ENCODE measurements around the gene RCBTB1. TPM values are rescaled to one million over a fixed set of nuclear protein-coding genes. Genes with fewer than 3 reads are reported as not detected.

RCBTB1 gene
- total RNA-seq, 1 donor from 2014 or later: 16.1 TPM

GRCh38 chr13:49550942-49551644 is 34.3 kb downstream of the RCBTB1 start:
- FAIRE-seq (no peak), DNase-seq (ENCODE audit: low read depth) (no peak)
- H3K9me3 ChIP-seq (ENCODE audit: insufficient read depth, low read depth, low read length): no peaks in the 10 kb centered on the region
- H3K36me3 ChIP-seq (ENCODE audit: insufficient read depth, low read length): peaks cover 4% of the 10 kb centered on the region
- Mint-ChIP-seq H3K4me3 (ENCODE audit: unreplicated experiment) (no peak overlapping the region), H3K4me1 (ENCODE audit: low read depth, unreplicated experiment) (no peaks in the 10 kb centered on the region), H3K36me3 (ENCODE audit: low read depth, unreplicated experiment) (peaks cover 15% of the 10 kb centered on the region), H3K9me3 (ENCODE audit: unreplicated experiment) (no peaks in the 10 kb centered on the region), H3K27me3 (ENCODE audit: low read depth, unreplicated experiment) (no peaks in the 10 kb centered on the region), H3K27ac (ENCODE audit: unreplicated experiment) (no peak overlapping the region)
- no peak overlapping the region for H3K9ac ChIP-seq (ENCODE audit: low read length)
- H3K4me1 ChIP-seq (ENCODE audit: insufficient read depth, low read length): no peaks in the 10 kb centered on the region
- no peaks in the 10 kb centered on the region for H3K27me3 ChIP-seq (ENCODE audit: insufficient read depth, low read length)
- H3K79me2 ChIP-seq (ENCODE audit: insufficient read depth, low read length): no peaks in the 10 kb centered on the region
- H3K27ac ChIP-seq (ENCODE audit: low read depth, low read length): no peak overlapping the region
- H3K4me3 ChIP-seq (ENCODE audit: insufficient read depth, low read depth, low read length): no peak overlapping the region
- no peak for TF ChIP-seq CTCF (IDR thresholded peaks at IDR 0.05; ENCODE audit: insufficient read depth, low read depth, low read length)
- no peak for TF ChIP-seq EZH2 (IDR thresholded peaks at IDR 0.05; ENCODE audit: insufficient read depth, low read length)
- no peaks in the 10 kb centered on the region for H4K20me1 ChIP-seq (ENCODE audit: insufficient read depth, low read length)
- no peak overlapping the region for H2AFZ ChIP-seq (ENCODE audit: low read depth, low read length)
- no peak overlapping the region for H3K4me2 ChIP-seq (ENCODE audit: low read length)

- no peaks in the 10 kb centered on the region for H3K9me3 ChIP-seq (ENCODE audit: insufficient read depth, low read depth, low read length)
- no peak overlapping the region for H3K27ac ChIP-seq (ENCODE audit: low read depth, low read length)
- no peak overlapping the region for H2AFZ ChIP-seq (ENCODE audit: low read depth, low read length)
- Mint-ChIP-seq H3K4me3 (ENCODE audit: unreplicated experiment) (no peak overlapping the region), H3K27ac (ENCODE audit: unreplicated experiment) (no peak overlapping the region), H3K9me3 (ENCODE audit: unreplicated experiment) (no peaks in the 10 kb centered on the region), H3K36me3 (ENCODE audit: low read depth, unreplicated experiment) (peaks cover 16% of the 10 kb centered on the region), H3K4me1 (ENCODE audit: low read depth, unreplicated experiment) (peaks cover 3% of the 10 kb centered on the region), H3K27me3 (ENCODE audit: low read depth, unreplicated experiment) (no peaks in the 10 kb centered on the region)
- H3K27me3 ChIP-seq (ENCODE audit: insufficient read depth, low read length): no peaks in the 10 kb centered on the region
- no peak for TF ChIP-seq CTCF (IDR thresholded peaks at IDR 0.05; ENCODE audit: insufficient read depth, low read depth, low read length)
- TF ChIP-seq EZH2 (IDR thresholded peaks at IDR 0.05; ENCODE audit: insufficient read depth, low read length): no peak
- DNase-seq (ENCODE audit: low read depth): no peak
- H4K20me1 ChIP-seq (ENCODE audit: insufficient read depth, low read length): no peaks in the 10 kb centered on the region
- H3K4me2 ChIP-seq (ENCODE audit: low read length): no peak overlapping the region
- H3K4me3 ChIP-seq (ENCODE audit: insufficient read depth, low read depth, low read length): no peak overlapping the region
- no peak overlapping the region for H3K9ac ChIP-seq (ENCODE audit: low read length)
- FAIRE-seq: no peak
- H3K4me1 ChIP-seq (ENCODE audit: insufficient read depth, low read length): no peaks in the 10 kb centered on the region
- peaks cover 7% of the 10 kb centered on the region for H3K36me3 ChIP-seq (ENCODE audit: insufficient read depth, low read length)
- H3K79me2 ChIP-seq (ENCODE audit: insufficient read depth, low read length): no peaks in the 10 kb centered on the region
These were observed 36.1 kb downstream of the RCBTB1 start for GRCh38 chr13:49549289-49549688.

- no peak overlapping the region for H3K4me3 ChIP-seq (ENCODE audit: insufficient read depth, low read depth, low read length)
- H3K9ac ChIP-seq (ENCODE audit: low read length): no peak overlapping the region
- no peak for DNase-seq (ENCODE audit: low read depth)
- H3K36me3 ChIP-seq (ENCODE audit: insufficient read depth, low read length): peaks cover 14% of the 10 kb centered on the region
- no peaks in the 10 kb centered on the region for H3K79me2 ChIP-seq (ENCODE audit: insufficient read depth, low read length)
- H3K36me3 Mint-ChIP-seq (ENCODE audit: low read depth, unreplicated experiment): peaks cover 14% of the 10 kb centered on the region
- H3K9me3 ChIP-seq (ENCODE audit: insufficient read depth, low read depth, low read length): no peaks in the 10 kb centered on the region
- no peak overlapping the region for H3K27ac Mint-ChIP-seq (ENCODE audit: unreplicated experiment)
- H3K27me3 Mint-ChIP-seq (ENCODE audit: low read depth, unreplicated experiment): no peaks in the 10 kb centered on the region
- TF ChIP-seq EZH2 (IDR thresholded peaks at IDR 0.05; ENCODE audit: insufficient read depth, low read length): no peak
- no peak for TF ChIP-seq CTCF (IDR thresholded peaks at IDR 0.05; ENCODE audit: insufficient read depth, low read depth, low read length)
- H3K4me3 Mint-ChIP-seq (ENCODE audit: unreplicated experiment): no peak overlapping the region
- no peaks in the 10 kb centered on the region for H3K4me1 ChIP-seq (ENCODE audit: insufficient read depth, low read length)
- no peak overlapping the region for H2AFZ ChIP-seq (ENCODE audit: low read depth, low read length)
- H3K9me3 Mint-ChIP-seq (ENCODE audit: unreplicated experiment): no peaks in the 10 kb centered on the region
- H3K4me2 ChIP-seq (ENCODE audit: low read length): no peak overlapping the region
- FAIRE-seq: no peak
- H3K4me1 Mint-ChIP-seq (ENCODE audit: low read depth, unreplicated experiment): peaks cover 3% of the 10 kb centered on the region
- no peaks in the 10 kb centered on the region for H4K20me1 ChIP-seq (ENCODE audit: insufficient read depth, low read length)
- H3K27me3 ChIP-seq (ENCODE audit: insufficient read depth, low read length): no peaks in the 10 kb centered on the region
- H3K27ac ChIP-seq (ENCODE audit: low read depth, low read length): no peak overlapping the region
These were observed 38.8 kb downstream of the RCBTB1 start for GRCh38 chr13:49546561-49546960.

All from astrocyte (in vitro differentiated cells and primary cell).